ENCODE measurements around the gene PIPOX.

- TF ChIP-seq BRCA1 (IDR thresholded peaks at IDR 0.05) (no peak), BRCA1 (CRISPR knock-in tag; IDR thresholded peaks at IDR 0.05) (no peak), ZBTB2 (IDR thresholded peaks at IDR 0.05) (no peak), ZNF354B (CRISPR knock-in tag; IDR thresholded peaks at IDR 0.05) (no peak), CTCF (IDR thresholded peaks at IDR 0.05 in 2 of 3, conservative IDR thresholded peaks at IDR 0.05 in 1 of 3; ENCODE audit: insufficient read depth in 2 of 3, low read depth in 1 of 3, low read length in 3 of 3) (no peak), SNRNP70 (optimal IDR thresholded peaks at IDR 0.05; ENCODE audit: low read depth, low read length) (no peak), CHD2 (IDR thresholded peaks at IDR 0.05; ENCODE audit: low read depth, low read length) (no peak)
Observed at GRCh38 chr17:29066047-29066446, 23.1 kb downstream of the PIPOX start.

All from K562 (cell line).